HepG2 (cell line): ENCODE data around the gene SMARCD1. TPM values are rescaled to one million over a fixed set of nuclear protein-coding genes. Genes with fewer than 3 reads are reported as not detected.

Source experiments
- EEA1 ChIP-seq: sonication (generic); formaldehyde crosslinking; IDR thresholded peaks from 2 replicates; pipeline ENCODE4 v1.5.1; 2020; ENCODE audit warnings: mild to moderate bottlenecking, missing genetic modification reagents, borderline replicate concordance
- EP300 ChIP-seq, 3 experiments: sonication (generic) in 1 of 3; formaldehyde crosslinking in 1 of 3; IDR thresholded peaks; 2 replicates each; pipeline versions ENCODE4 v1.5.1 to v1.6.1; 2011 to 2020; ENCODE audit warnings: low read depth in 2 of 3, low read length in 2 of 3, borderline replicate concordance in 1 of 3, improper control_type of control experiment in 1 of 3, mild to moderate bottlenecking in 1 of 3, missing genetic modification reagents in 1 of 3, moderate library complexity in 1 of 3
- HNF1A ChIP-seq, 2 experiments: sonication (generic) in 1 of 2; formaldehyde crosslinking in 1 of 2; IDR thresholded peaks; 2 replicates each; pipeline versions ENCODE4 v1.4.0 to v1.6.1; 2016 to 2020; ENCODE audit warnings: borderline replicate concordance in 1 of 2, low read depth in 1 of 2, mild to moderate bottlenecking in 1 of 2, missing genetic modification reagents in 1 of 2
- HNF4A ChIP-seq: sonication (generic); formaldehyde crosslinking; IDR thresholded peaks from 2 replicates; pipeline ENCODE4 v1.4.0; 2020; ENCODE audit warnings: missing genetic modification reagents
- HNF4G ChIP-seq, 2 experiments: sonication (generic) in 1 of 2; formaldehyde crosslinking in 1 of 2; IDR thresholded peaks; 2 replicates each; pipeline versions ENCODE4 v1.4.0 to v1.6.1; 2011 to 2020; ENCODE audit warnings: borderline replicate concordance in 2 of 2, low read depth in 2 of 2, mild to moderate bottlenecking in 2 of 2, low read length in 1 of 2, missing genetic modification reagents in 1 of 2, moderate library complexity in 1 of 2
- LRRFIP1 ChIP-seq: sonication (generic); formaldehyde crosslinking; conservative IDR thresholded peaks from 2 replicates; pipeline ENCODE4 v1.4.0; 2020; ENCODE audit warnings: missing genetic modification reagents
- MBD4 ChIP-seq: IDR thresholded peaks from 2 replicates; pipeline ENCODE4 v1.6.1; 2012; ENCODE audit warnings: low read length, inconsistent platforms, borderline replicate concordance
- MYC ChIP-seq: sonication (generic); formaldehyde crosslinking; IDR thresholded peaks from 2 replicates; pipeline ENCODE4 v1.9.0; 2021; ENCODE audit warnings: missing genetic modification reagents, borderline replicate concordance
- NONO ChIP-seq, 2 experiments: fragments of 450-650 bp in 1 of 2; sonication (generic) in 1 of 2; formaldehyde crosslinking in 1 of 2; IDR thresholded peaks in 1 of 2; conservative IDR thresholded peaks in 1 of 2; 2 replicates each; pipeline versions ENCODE4 v1.6.1 to v1.8.0; 2017 to 2022; ENCODE audit warnings: mild to moderate bottlenecking in 1 of 2, missing genetic modification reagents in 1 of 2, moderate library complexity in 1 of 2
- TFAP4 ChIP-seq: sonication (generic); IDR thresholded peaks from 2 replicates; pipeline ENCODE4 v1.6.1; 2016; ENCODE audit warnings: low read depth, borderline replicate concordance
- ZKSCAN5 ChIP-seq: sonication (generic); formaldehyde crosslinking; IDR thresholded peaks from 2 replicates; pipeline ENCODE4 v1.5.1; 2020; ENCODE audit warnings: mild to moderate bottlenecking, missing genetic modification reagents
- ZNF574 ChIP-seq: sonication (generic); formaldehyde crosslinking; IDR thresholded peaks from 2 replicates; pipeline ENCODE4 v1.4.0; 2020; ENCODE audit warnings: missing genetic modification reagents
- polyA plus RNA-seq, 8 experiments: library from polyadenylated mRNA; depleted of rRNA in 3 of 8; stranded (reverse) in 7 of 8; unstranded in 1 of 8; fragments of >200 nt; fragmentation: Illumina TruSeq in 4 of 8; extraction: Trizol in 4 of 8; gene quantifications; 2 replicates each; pipeline versions ENCODE4 v1.2.1 to v1.2.3, GENCODE V29; 2011 to 2016; ENCODE audit warnings: low read depth in 4 of 8, missing spikeins in 1 of 8, mixed read lengths in 1 of 8; ENCODE audit not compliant: insufficient read depth in 1 of 8
- total RNA-seq, 5 experiments: library from RNA; depleted of rRNA; stranded (reverse); fragments of >200 nt; fragmentation: Illumina TruSeq; extraction: Trizol; gene quantifications; 2 replicates each; pipeline ENCODE4 v1.2.3, GENCODE V29; 2016; ENCODE audit warnings: low read depth in 1 of 5

The SMARCD1 gene
- total and polyA plus RNA-seq, 2 of the 13 experiments (the other 11 are each of a cell fraction or from before 2014, with no cell fraction given): 51.7 to 54.6 TPM

- TF ChIP-seq HNF4G (IDR thresholded peaks at IDR 0.05; ENCODE audit: borderline replicate concordance, low read depth, low read length) (peak; percentile 68; the same call in 1 of the 2 replicates), HNF4G (CRISPR knock-in tag; IDR thresholded peaks at IDR 0.05; ENCODE audit: borderline replicate concordance, low read depth) (no peak), NONO (IDR thresholded peaks at IDR 0.05) (no peak), NONO (CRISPR knock-in tag; conservative IDR thresholded peaks at IDR 0.05) (0 out of 2 replicates have a peak, but pooled peaks have one; percentile 7), LRRFIP1 (CRISPR knock-in tag) (no peak), EEA1 (CRISPR knock-in tag) (0 out of 2 replicates have a peak, but pooled peaks have one; percentile 35), MYC (CRISPR knock-in tag) (peak; percentile 55; the same call in 1 of the 2 replicates), MBD4 (no peak), HNF1A (IDR thresholded peaks at IDR 0.05; ENCODE audit: low read depth) (peak; percentile 28; the same call in 1 of the 2 replicates), HNF1A (CRISPR knock-in tag; IDR thresholded peaks at IDR 0.05; ENCODE audit: borderline replicate concordance) (no peak), HNF4A (CRISPR knock-in tag) (peak; percentile 88), EP300 (IDR thresholded peaks at IDR 0.05; ENCODE audit: low read depth in 2 of 2, low read length in 2 of 2) (peak in 1 of 2 experiments; percentile 25; a peak in 1 of 4 replicates), EP300 (CRISPR knock-in tag; IDR thresholded peaks at IDR 0.05; ENCODE audit: borderline replicate concordance) (no peak), TFAP4 (0 out of 2 replicates have a peak, but pooled peaks have one; percentile 26), ZNF574 (CRISPR knock-in tag) (peak; percentile 31; the same call in 1 of the 2 replicates), ZKSCAN5 (CRISPR knock-in tag) (0 out of 2 replicates have a peak, but pooled peaks have one; percentile 9)
Observed at GRCh38 chr12:50104417-50105366, 19.6 kb downstream of the SMARCD1 start (continued).
